OCI-LY7 (cell line): Measurements from ENCODE around the gene ELAVL2. TPM values are rescaled to one million over a fixed set of nuclear protein-coding genes. Genes with fewer than 3 reads are reported as not detected.

Experiments
- BruUV-seq: library from RNA; stranded (reverse); fragments of 400-500 nt; replicated peaks from 2 replicates; lab custom pipeline; 2021; lab: Mats Ljungman, UMichigan
- CTCF ChIA-PET: fragments of 300-600 bp; sonication (Branson Sonifier 250); formaldehyde crosslinking; loops from one replicate; lab custom pipeline; 2022; ENCODE audit warnings: antibody characterized with exemption; ENCODE audit not compliant: unreplicated experiment; lab: Charles Lee
- POLR2A ChIA-PET: fragments of 300-600 bp; sonication (Branson Sonifier 250); formaldehyde crosslinking; loops from one replicate; lab custom pipeline; 2022; ENCODE audit warnings: antibody characterized with exemption; lab: Charles Lee
- DNase-seq: peaks from one replicate; pipeline ENCODE4 v3.0.0-alpha.2; 2015; ENCODE audit warnings: low spot score
- H2AFZ ChIP-seq: fragments of 200-600 bp; sonication (generic), shearing (Covaris generic); 2 replicates; pipeline ENCODE4 v1.6.1; 2014; ENCODE audit warnings: mild to moderate bottlenecking, antibody characterized with exemption, low read length, moderate library complexity
- H3K27ac ChIP-seq: fragments of 200-600 bp; sonication (generic); 2 replicates; pipeline ENCODE4 v1.5.1; 2014; ENCODE audit warnings: mixed run types, low read depth, mild to moderate bottlenecking, moderate library complexity, low read length, inconsistent platforms; ENCODE audit not compliant: poor library complexity, severe bottlenecking
- H3K36me3 ChIP-seq: fragments of 200-600 bp; sonication (generic); 2 replicates; pipeline ENCODE4 v1.6.1; 2014; ENCODE audit warnings: mild to moderate bottlenecking, antibody characterized with exemption, low read length, moderate library complexity, mixed read lengths; ENCODE audit not compliant: insufficient read depth
- H3K4me1 ChIP-seq: fragments of 200-600 bp; sonication (generic); 2 replicates; pipeline ENCODE4 v1.5.1; 2014; ENCODE audit warnings: mild to moderate bottlenecking, low read length; ENCODE audit not compliant: insufficient read depth, poor library complexity, severe bottlenecking
- H3K4me2 ChIP-seq: fragments of 200-600 bp; sonication (generic); 2 replicates; pipeline ENCODE4 v1.6.1; 2014; ENCODE audit warnings: mild to moderate bottlenecking, low read length
- H3K4me3 ChIP-seq: fragments of 200-600 bp; sonication (generic); 2 replicates; pipeline ENCODE4 v1.5.1; 2014; ENCODE audit warnings: mild to moderate bottlenecking, low read depth, low read length; ENCODE audit not compliant: poor library complexity, severe bottlenecking
- H3K79me2 ChIP-seq: fragments of 200-600 bp; sonication (generic); 2 replicates; pipeline ENCODE4 v1.6.1; 2016; ENCODE audit warnings: low read depth, mild to moderate bottlenecking, low read length, moderate library complexity, mixed read lengths; ENCODE audit not compliant: insufficient read depth
- H3K9me2 ChIP-seq: fragments of 200-600 bp; sonication (generic); 2 replicates; pipeline ENCODE4 v1.6.1; 2016; ENCODE audit warnings: mild to moderate bottlenecking, low read length, mixed read lengths; ENCODE audit not compliant: insufficient read depth
- H3K9me3 ChIP-seq: fragments of 200-600 bp; sonication (generic); 2 replicates; pipeline ENCODE4 v1.6.1; 2014; ENCODE audit warnings: mild to moderate bottlenecking, mixed run types, low read length, mixed read lengths
- H4K20me1 ChIP-seq: fragments of 200-600 bp; sonication (generic); 2 replicates; pipeline ENCODE4 v1.6.1; 2014; ENCODE audit warnings: mild to moderate bottlenecking, antibody characterized with exemption, low read length, moderate library complexity, mixed read lengths; ENCODE audit not compliant: insufficient read depth
- CTCF ChIP-seq: fragments of 200-600 bp; sonication (generic); conservative IDR thresholded peaks from 2 replicates; pipeline ENCODE4 v1.5.1; 2014; ENCODE audit warnings: mild to moderate bottlenecking, antibody characterized with exemption, low read length, moderate library complexity, mixed read lengths
- EZH2phosphoT487 ChIP-seq: fragments of 200-600 bp; sonication (generic); IDR thresholded peaks from 2 replicates; pipeline ENCODE4 v1.6.1; 2018; ENCODE audit warnings: low read depth, borderline replicate concordance, mild to moderate bottlenecking, mixed run types, antibody characterized with exemption, low read length, moderate library complexity, mixed read lengths
- intact Hi-C: fragments of 100-400 bp; cut with micrococcal nuclease; formaldehyde crosslinking; loops from one replicate; pipeline ENCODE4 v1.10.0; 2022; ENCODE audit not compliant: unreplicated experiment
- total RNA-seq, 2 experiments: library from RNA; depleted of rRNA in 1 of 2; stranded (reverse); fragments of >200 nt in 1 of 2; shearing (Covaris generic) in 1 of 2; gene quantifications; 2 replicates each; pipeline ENCODE4 v1.2.3, GENCODE V29; 2014 to 2022

The ELAVL2 gene
- total RNA-seq, 2 experiments from 2014 or later, result not detected

DNA sequence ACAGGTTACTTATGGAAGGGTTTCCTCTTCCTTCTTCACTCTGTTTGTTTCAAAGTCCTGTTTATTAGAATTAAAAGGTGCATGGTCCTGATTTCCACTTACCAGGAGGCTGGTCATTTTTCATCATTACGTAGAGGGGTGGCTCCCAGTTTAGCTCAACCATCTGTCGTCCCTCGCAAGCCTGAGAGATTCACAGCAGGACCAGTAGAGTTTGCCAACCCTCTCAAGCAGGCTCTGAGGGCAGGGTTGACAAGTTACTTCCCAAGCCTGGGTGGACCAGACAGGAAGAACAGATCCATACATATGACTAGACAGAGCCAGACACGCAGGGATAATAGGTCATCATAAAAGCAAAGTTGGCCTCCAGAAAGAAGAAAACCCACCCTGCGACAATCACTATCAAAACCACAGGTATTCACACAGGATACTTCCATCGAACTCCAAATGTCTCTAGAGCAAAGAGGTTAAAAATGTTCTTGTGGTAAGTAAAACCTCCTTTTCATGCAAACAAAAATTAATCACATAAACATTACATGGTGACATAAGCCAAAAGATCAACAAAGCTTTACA lies 151.9 kb downstream of the ELAVL2 start:
- POLR2A ChIA-PET, result interaction anchor here (0.7 kb wide), 1 partner anchor 18 kb away, joined by 5 read pairs; no protein-coding TSS in a partner anchor
- CTCF ChIA-PET, result no interaction called here
- intact Hi-C loops, result no loop called here
- H3K9me2 ChIP-seq, result no peaks in the 10 kb centered on the region
- BruUV-seq, result no TSS peak
- TF ChIP-seq EZH2phosphoT487 (no peak), CTCF (no peak)
- no peak overlapping the region for H3K4me2 ChIP-seq
- no peak overlapping the region for H2AFZ ChIP-seq
- H3K36me3 ChIP-seq, result no peaks in the 10 kb centered on the region
- DNase-seq, result no peak
- H4K20me1 ChIP-seq, result no peaks in the 10 kb centered on the region
- H3K9me3 ChIP-seq, result no peaks in the 10 kb centered on the region
- H3K79me2 ChIP-seq, result no peaks in the 10 kb centered on the region
- no peak overlapping the region for H3K4me3 ChIP-seq
- H3K4me1 ChIP-seq, result no peaks in the 10 kb centered on the region
- no peak overlapping the region for H3K27ac ChIP-seq

DNA sequence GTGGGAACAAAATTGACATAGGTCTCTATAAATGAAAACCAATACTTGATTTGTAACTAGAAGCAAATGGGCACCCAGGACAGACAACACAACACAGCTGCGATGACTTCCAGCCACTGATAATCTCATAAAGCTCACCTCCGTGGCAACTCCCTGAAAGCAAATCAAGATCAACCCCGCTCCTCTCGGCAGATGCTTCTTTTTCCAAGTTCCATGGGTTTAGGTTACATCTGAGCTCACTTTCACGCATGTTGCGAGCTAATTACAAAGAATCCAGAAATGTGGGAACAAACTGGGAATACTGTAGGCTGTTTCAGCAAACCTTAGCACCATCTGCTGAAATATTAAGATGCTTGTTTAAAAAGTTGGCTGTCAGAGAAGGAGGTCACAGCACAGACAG lies 153.9 kb downstream of the ELAVL2 start:
- Histone ChIP-seq H4K20me1 (no peaks in the 10 kb centered on the region), H3K27ac (no peak overlapping the region), H3K4me2 (no peak overlapping the region), H2AFZ (no peak overlapping the region), H3K9me2 (no peaks in the 10 kb centered on the region), H3K36me3 (no peaks in the 10 kb centered on the region), H3K9me3 (no peaks in the 10 kb centered on the region), H3K4me1 (no peaks in the 10 kb centered on the region), H3K4me3 (no peak overlapping the region), H3K79me2 (no peaks in the 10 kb centered on the region)
- intact Hi-C loops, result no loop called here
- TF ChIP-seq EZH2phosphoT487 (no peak), CTCF (no peak)
- CTCF ChIA-PET, result no interaction called here
- DNase-seq, result no peak
- POLR2A ChIA-PET, result interaction anchor here (0.9 kb wide), 1 partner anchor 14 kb away, joined by 3 read pairs; no protein-coding TSS in a partner anchor
- BruUV-seq, result no TSS peak

- no peaks in the 10 kb centered on the region for H3K79me2 ChIP-seq
- no peaks in the 10 kb centered on the region for H3K9me3 ChIP-seq
- ChIA-PET POLR2A (interaction anchor here (0.7 kb wide), 1 partner anchor 1197 kb away, joined by 3 read pairs; no protein-coding TSS in a partner anchor), CTCF (no interaction called here)
- no peak for DNase-seq
- H3K4me3 ChIP-seq, result no peak overlapping the region
- intact Hi-C loops, result no loop called here
- TF ChIP-seq CTCF (no peak), EZH2phosphoT487 (no peak)
- no peak overlapping the region for H2AFZ ChIP-seq
- H3K4me2 ChIP-seq, result no peak overlapping the region
- H3K36me3 ChIP-seq, result no peaks in the 10 kb centered on the region
- H3K4me1 ChIP-seq, result no peaks in the 10 kb centered on the region
- H3K27ac ChIP-seq, result no peak overlapping the region
- no peaks in the 10 kb centered on the region for H3K9me2 ChIP-seq
- BruUV-seq, result no TSS peak
- H4K20me1 ChIP-seq, result no peaks in the 10 kb centered on the region
Observed at GRCh38 chr9:23669776-23670175, 156.3 kb downstream of the ELAVL2 start.
